ENCODE measurements around the gene VSTM4.

DNA sequence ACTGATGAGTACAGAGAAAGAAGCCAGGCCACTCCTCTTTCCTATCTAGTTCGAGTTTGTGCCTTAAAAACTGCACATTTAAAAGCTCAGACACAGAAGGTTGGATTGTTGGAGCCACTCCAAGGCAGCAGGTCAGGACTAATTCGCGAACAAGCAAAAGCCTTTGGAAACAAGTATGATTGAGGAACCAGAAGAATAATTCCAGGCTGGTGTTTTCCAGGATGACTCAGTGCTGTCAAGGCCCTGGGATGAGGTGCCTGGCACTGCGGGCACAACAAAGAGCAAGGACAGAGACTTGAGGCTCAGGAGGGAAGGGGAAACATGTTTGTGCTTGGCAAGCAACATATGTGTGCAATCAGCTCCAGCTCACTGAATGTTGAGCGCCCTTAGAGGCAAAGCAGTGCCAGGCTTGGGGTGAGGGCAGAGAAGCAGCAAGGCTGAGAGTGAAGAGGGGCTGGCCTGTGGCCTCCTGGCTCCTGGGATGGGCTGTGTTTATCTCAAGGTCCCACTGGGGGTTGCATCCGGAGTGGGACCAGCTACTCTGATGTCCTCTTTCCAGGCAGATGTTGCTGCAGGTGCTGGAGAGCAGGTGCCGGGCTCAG, 44.1 kb downstream of the VSTM4 start:
- TF ChIP-seq, protein P1, sequence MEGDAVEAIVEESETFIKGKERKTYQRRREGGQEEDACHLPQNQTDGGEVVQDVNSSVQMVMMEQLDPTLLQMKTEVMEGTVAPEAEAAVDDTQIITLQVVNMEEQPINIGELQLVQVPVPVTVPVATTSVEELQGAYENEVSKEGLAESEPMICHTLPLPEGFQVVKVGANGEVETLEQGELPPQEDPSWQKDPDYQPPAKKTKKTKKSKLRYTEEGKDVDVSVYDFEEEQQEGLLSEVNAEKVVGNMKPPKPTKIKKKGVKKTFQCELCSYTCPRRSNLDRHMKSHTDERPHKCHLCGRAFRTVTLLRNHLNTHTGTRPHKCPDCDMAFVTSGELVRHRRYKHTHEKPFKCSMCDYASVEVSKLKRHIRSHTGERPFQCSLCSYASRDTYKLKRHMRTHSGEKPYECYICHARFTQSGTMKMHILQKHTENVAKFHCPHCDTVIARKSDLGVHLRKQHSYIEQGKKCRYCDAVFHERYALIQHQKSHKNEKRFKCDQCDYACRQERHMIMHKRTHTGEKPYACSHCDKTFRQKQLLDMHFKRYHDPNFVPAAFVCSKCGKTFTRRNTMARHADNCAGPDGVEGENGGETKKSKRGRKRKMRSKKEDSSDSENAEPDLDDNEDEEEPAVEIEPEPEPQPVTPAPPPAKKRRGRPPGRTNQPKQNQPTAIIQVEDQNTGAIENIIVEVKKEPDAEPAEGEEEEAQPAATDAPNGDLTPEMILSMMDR (conservative IDR thresholded peaks at IDR 0.05; ENCODE audit: low read length) = no peak
- TF ChIP-seq EZH2phosphoT487 (IDR thresholded peaks at IDR 0.05; ENCODE audit: borderline replicate concordance, low read depth, low read length) = no peak
